AML-193 (cell line): Measurements from ENCODE around the gene MAP2K7.
"Not testable (repeated sequence)": the region's sequence is repeated elsewhere in the genome, so short reads cannot be mapped to it uniquely, and the experiment has no call there.

ENCODE experiments used
- DNase-seq, 2 experiments: peaks; one replicate each; lab custom pipeline; 2025; lab: John Stamatoyannopoulos, UW

Gene MAP2K7

DNA sequence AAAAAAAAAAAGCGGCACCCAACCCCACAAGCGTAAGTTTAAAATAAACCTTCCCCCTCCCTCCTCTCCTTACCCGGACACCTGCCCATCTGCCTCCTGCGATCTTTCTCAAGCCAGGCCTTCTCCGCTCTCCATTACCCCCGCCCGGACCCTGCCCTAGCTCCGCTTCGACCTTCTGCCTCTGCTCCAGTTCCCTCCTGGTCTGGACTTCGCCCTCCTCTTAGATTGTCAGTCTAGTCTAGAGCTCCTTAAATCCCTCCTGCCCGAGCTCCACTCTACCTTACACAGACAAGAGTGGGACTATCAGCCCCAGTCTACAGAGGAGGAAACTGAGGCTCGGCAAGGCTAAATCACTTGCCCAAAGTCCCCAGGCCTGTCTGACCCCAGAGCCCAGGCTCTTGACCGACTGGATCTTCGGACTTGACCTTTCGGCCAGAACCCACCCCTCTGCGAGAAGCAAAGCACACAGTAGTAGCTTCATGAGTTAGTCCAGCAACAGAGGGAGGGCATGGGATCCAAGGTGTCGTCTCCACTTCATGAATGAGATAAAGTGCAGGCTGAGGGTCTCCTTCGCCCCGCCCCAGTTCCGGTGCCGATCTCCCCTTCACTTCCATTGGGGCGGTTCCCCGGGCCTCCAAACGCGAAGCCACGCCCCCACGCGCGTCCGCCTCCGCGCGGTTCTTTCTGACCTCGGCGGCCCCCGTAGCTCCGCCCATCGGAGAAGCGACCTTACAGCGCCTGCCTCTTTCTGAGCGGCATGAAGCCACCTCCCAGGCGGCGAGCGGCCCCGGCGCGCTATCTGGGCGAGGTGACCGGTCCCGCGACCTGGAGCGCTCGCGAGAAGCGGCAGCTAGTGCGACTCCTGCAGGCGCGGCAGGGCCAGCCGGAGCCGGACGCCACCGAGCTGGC is 16.2 kb downstream of the MAP2K7 start, which contains the start of gene SNAPC2:
Gene SNAPC2 (plus strand): TSS at position 729 of the 909 bp plus-strand sequence. CDS start 29 bp downstream, at position 758.
- peak; percentile 85 to 86 for DNase-seq

DNA sequence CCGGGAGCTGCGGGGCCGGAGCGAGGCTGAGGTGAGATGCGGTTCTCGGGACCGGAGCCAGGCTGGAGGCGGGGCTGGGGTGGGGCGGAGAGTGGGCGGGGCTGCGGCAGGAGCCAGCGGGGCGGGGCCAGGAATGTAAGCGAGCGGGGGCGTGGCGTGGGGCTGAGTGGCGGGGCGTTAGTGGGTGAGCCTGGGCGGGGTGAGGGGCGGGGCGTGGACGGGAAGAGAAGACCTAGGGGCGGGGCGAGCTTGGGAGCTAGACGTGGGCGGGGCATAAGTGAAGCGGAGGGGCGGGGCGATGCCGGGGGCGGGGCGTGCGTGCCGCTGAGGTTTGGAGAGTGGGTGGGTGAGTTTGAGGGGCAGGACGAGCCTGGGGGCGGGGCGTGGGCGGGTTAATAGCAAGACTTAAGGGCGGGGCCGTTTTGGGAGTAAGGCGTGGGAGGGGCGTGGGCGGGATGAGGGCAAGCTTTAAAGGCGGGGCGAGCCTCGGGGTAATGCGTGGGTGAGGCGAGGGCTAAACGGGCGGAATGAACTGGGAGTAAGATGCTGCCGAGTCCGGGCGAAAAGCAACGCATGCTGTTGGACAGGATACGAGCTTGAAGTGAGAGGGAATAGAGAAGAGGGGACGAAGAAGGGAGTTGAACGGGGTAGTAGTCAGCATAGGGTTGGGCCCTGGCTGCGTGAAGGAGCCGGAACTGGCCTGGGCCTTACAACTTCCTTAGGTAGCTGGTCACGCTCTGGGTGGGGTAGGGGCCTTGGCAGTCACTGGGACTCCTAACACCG is 17.0 kb downstream of the MAP2K7 start:
- peak; percentile 92 to 93 for DNase-seq

DNA sequence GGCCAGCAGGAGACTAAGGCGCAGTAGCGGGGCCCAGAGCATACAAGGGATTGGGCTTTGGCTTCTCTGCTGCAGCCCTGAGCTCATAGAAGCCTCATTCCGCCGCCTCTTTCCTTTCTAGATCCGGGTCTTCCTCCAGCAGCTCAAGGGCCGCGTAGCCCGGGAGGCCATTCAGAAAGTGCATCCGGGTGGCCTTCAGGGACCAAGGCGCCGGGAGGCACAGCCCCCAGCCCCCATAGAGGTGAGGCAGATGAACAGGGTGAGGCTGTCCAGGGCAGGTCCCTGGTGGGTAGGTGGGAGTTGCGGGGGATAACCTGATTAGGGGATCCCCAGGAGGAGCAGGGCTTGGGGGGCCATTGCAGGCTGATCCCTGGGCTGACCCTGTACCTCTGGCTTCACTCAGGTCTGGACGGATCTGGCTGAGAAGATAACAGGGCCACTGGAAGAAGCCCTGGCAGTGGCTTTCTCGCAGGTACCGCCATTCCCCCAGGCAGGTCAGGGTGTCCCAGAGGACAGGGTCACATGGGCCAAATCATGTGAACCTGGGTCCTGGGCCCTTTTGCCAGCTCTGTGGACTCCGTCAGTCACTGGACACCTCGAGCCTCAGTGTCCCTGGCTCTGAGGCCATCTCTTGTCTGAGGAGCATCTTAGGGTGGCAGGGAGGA is 17.8 kb downstream of the MAP2K7 start:
- no peak for DNase-seq

DNA sequence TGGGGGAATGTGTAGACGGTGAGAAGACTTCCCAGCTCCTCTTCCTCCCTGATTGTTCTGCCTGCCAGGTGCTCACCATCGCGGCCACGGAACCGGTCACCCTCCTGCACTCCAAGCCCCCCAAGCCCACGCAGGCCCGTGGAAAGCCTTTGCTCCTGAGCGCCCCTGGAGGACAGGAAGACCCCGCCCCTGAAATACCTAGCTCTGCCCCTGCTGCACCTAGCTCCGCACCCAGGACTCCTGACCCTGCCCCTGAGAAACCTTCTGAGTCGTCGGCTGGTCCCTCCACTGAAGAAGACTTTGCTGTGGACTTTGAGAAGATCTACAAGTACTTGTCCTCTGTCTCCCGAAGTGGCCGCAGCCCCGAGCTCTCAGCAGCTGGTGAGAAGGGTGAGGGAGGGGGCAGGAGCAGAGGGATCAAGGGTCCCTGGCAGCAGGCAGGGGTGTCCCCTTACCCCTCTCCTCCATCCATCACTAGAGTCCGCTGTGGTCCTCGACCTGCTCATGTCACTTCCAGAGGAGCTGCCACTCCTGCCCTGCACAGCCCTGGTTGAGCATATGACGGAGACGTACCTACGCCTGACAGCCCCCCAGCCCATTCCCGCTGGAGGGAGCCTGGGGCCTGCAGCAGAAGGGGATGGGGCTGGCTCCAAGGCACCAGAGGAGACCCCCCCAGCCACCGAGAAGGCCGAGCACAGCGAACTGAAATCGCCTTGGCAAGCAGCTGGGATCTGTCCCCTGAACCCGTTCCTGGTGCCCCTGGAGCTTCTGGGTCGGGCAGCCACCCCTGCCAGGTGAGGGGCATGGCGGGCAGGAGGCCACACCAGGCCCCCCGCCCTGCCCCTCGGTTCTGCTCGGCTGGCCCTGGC is 18.5 kb downstream of the MAP2K7 start:
- no peak for DNase-seq

DNA sequence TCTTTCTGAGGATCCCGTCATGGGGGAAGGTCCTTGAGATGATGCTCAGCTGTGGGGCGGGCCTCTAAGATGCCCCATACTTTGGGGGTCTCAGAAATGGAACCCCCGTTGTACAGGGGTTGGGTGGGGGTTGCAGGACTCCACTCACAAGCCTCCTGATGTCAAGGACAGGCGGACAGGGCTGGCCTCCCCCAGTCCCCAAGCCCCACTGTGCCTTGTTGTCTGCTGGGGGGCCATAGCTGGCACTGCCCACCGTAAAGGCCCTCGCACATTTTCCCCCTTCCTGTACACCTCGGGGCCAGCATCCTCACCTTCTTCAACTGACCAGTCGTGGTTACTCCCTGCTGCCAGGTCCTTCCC is 19.1 kb downstream of the MAP2K7 start:
- no peak for DNase-seq

DNA sequence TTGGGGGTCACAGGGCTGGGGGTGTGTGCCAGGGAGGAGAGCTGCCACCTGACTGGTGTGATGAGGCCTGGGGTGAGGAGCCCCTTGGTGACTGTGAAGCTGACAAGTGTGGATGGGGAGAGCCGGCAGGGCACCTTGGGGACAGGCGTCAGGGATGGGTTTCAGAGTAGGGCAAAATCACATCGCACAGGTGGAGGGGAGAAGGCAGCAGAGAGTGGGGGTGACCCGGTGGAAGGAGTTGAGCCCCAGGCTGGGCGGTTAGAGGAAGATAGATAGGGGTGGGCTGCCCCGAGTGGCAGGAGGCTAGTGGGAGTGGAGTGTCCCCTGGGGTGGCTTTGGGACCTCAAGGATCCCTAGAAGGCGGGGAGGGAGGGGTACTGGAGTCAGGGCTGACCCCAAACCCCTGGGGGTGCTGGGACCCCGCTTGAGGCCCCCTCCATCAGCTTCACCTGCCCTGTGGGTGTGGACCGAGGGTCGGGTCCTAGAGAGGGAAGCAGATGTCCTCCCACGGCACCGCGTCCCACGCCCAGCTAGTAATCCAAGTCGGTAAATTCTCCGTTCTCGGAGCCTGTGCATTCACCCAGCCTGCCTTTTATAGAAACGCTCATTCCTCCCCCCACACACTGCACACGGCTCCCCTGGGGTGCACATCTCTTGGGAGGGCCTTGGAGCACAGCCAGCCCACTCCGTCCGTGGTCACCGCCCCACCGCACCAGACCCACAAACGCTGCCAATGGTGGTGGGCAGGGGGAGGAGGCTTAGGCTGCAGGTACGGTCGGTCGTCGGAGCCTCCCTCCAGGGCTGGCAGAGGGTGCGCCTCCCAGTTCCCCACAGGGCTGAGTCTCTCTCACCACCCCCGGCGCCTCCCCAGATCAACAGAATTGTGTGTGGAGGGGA is 19.9 kb downstream of the MAP2K7 start:
- DNase-seq, result no peak

DNA sequence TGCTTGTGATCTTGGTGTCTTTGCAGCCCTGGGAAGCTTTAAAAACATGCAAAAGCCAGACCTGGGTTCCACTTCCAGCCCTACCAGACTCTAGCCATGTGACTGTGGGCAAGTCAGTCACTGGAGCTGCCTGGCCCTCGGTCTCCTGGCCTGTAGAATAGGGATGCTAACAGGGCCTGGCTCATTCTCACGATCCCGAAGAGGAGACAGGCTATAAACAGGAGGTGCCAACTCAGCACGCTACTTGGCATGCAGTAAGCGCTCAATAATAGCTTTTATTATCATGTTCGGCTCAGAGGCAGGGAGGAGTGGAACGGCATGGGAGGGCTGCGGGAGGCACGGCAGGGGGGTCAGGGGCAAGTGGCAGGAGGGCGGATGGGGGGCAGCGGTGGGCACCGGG is 20.6 kb downstream of the MAP2K7 start:
- no peak for DNase-seq

DNA sequence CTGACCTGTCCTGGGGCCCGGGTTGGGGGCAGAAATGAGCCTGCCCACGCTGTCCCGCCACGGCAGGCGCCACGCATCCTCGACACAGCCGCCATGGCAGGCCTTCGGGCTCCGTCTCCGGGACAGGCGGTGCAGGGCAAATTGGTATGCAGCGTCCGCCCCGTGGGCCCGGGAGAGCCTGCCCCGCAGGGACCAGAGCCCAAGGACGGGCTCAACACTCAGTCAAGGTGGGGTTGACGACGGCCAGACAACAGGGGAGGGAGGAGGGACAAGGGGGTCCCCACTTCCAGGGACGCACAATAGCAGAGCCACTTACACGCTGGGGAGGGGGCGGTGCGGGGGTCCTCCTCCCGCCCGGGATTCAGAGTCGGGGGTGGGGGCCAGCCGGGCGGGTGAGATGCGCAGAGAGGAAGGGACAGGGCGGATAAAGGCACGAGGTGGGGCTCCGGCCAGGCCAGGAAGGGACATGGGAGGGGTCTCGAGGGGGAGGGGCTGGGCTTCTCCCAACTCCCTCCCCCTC is 21.0 kb downstream of the MAP2K7 start:
- no peak for DNase-seq

DNA sequence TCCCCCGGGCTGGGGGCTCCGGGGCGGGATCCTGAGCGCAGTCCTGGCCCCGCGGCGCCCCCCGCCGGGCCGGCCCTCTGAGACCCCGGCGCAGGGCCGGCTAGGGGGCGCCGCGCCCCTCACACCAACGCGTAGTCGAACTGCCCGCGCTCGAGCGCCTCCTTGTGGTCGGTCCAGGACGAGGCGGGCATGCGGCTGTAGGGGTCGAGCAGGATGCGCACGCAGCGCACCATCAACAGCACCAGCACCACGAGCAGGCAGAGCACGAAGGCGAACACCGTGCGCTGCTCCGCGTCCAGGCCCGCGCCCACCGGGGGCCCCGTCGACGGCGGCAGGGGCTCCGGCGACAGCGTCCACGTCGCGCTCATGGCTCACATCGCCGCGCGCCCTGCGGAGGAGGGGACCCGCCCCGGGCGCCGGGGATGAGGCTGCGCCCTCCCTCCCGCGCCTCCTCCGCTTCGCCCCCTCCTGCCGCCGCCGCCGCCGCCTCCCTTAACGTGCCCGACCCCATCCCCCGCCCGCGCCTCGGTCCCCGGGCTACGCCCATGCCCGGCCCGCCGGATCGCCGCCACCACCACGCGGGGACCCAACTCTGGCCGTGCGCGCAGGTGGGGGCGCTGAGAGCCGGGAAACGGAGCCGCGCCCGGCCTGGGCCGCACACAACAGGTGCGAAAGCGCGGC is 21.6 kb downstream of the MAP2K7 start:
- peak; percentile 24 to 32 for DNase-seq

DNA sequence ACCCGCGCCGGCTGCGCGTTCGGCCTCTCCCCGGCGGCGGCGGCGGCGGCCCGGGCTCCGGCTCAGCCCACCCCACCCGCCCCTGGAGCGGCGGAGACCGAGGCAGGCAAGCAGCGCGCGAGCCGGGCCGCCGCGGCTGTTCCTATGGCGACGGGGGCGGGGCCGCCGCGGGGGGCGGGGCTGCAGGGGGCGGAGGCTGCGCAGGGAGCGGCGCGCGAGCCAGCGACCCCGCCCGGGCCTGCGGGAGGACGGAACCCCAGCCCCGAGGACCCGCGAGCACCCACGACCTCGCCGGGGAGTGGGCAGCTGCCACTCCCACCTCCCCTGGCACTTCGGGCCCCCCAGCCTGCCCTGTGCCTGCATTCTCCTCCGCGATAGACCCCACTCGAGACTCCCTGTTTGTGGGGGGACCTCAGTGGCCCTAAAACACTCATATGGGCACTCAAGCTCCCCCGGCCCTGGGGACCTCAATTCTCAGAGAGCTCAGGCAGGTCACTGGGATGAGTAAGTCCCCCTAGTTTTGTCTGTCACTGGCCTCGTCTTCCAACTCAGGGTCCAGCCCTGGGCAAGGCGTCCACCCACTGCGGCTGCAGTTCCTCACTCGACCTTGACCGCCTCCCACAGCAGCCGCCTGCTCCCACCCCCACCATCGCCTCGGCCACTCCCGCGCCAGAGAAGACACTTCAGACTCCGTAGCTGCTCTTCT is 22.5 kb downstream of the MAP2K7 start, which contains the start of gene CTXN1:
Gene CTXN1 (minus strand): TSS at position 115 of the 706 bp plus-strand sequence. CDS start 597 bp downstream, outside the sequence.
- peak in 1 of 2 experiments; percentile 2 for DNase-seq

DNA sequence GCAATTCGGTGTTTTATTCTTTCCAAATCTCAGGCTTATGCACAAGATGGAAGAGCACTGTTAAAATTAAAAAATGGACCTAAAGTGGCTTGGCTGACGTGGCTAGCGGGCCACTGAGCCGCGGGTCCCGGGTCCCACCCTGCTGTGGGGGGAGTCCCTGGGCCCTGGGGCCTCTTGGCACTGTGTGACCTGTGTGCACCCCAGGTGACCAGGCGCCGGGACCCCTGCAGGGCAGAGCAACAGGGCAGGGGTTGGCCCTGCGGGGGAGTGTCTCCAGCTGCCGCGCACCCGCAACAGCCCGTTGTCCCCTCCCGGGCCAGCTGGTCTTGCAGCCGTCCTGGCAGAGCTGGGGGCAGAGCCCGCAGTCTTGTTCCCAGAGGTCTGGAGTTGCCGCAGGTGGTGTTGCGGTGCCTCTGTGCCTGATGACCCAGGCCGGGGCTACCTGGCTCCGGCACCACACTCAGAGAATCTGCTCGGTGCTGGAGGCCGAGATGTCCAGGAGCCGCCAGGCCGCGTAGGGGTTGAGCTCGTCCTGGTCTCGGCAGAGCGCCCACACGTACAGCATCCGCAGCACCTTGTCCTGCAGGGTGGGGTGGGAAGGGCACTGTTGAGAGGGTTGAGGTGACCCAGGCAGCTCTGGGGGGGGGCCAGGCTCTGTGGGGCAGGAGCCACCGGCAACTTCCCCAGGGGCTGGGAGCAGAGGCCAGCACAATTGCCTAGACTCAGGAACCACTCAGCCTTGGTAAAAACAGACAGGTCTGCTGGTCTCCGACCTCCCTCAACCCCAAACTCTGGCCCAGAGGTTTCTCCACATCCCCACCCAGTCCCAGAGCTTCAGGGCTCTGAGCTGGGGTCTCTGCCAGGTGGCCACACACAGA is 23.3 kb downstream of the MAP2K7 start:
- DNase-seq, result no peak

DNA sequence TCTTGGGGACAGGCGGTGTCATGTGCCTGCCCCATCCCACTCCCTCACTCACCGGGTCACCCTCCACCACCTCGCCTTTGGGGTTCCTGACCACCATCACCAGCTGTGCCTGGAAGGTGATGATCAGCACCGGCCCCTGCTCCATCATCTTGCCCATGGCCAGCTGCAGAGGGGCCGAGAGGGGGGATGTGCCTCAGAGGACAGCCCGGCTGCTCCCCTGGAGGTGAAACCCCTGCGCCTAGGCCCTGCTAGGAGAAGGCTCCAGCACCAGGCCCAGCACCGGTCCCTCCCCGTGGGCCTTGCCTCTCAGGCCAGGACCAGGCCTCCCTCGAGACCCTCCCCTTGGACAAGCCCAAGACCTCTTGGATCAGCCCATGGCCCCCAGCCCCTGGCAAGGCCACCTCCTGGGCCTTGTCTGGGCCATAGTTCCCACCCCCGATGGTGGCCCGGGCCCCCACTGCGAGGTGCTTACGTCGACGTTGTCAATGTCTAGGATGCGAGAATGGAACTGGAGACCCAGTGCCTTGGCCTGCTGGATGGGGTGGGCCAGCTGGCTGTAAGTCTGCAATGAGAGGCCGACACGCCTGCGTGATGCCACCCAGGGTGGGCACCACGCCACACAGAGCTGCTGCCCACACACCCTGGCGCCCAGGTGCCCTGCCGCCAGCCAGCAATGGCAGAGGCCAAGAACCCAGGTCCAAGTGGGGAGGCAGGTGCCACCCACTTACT is 24.1 kb downstream of the MAP2K7 start:
- no peak for DNase-seq

DNA sequence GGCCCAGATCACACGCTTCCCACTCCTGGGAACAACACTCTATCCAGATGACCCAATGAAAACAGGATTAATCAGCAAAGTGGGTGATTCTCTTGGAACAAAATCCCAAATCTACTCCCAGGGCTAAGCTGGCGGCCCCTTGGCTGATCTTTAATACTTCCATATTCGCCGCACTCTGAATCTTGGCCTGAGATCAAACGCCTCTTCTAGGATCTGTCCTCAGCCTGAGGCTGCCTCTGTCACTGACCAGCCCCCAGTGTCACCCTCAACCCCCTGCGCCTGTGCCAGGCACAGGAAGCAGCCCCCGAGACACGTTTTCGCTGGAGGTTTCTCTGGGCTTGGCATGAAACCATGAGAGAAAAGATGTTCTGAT is 24.6 kb downstream of the MAP2K7 start:
- DNase-seq, result no peak

DNA sequence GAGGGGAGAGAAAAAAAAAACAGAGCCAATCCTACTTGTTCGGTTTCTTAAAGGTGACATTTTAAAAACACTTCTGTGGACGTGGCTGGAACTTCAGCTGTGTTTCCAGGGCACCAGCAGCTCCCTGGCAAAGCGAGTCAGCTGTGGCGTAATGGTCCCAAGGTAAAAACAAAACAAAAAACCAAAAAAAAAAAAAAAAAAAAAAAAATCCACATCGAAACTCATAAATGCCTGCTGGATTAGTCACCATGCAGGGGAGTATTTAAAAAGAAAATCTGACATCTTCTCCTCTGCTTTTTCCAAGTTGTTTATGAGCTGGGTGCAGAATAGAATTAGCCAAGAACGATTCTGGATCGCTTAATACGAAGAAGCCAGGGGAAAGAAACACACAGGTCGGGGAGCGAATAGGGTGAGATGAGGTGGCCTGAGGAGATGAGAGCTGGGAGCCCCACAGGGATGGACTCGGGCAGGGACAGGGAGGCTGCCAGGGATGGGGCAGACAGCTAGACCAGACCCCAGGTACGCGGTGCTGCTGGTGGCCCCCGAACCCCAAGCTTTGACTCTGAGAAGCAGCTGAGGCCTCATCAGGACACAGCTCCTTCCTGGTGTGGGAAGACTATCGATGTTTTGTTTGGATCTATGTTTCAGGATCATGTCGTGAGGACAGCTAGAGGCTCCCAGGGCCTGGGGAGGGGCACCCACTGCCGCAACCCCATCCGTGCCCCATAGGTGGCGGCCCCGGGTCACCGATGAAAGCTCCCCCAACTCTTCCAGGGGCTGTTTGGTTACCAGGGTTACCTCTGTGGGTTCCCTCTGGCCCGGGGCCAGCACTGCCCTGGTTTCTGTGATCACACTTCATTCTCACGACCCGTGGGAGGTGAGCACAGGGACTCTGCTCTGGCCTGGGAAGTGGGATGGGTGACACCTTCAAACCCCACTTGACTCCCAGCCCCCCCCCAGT is 25.3 kb downstream of the MAP2K7 start:
- peak in 1 of 2 experiments; percentile 9 for DNase-seq

DNA sequence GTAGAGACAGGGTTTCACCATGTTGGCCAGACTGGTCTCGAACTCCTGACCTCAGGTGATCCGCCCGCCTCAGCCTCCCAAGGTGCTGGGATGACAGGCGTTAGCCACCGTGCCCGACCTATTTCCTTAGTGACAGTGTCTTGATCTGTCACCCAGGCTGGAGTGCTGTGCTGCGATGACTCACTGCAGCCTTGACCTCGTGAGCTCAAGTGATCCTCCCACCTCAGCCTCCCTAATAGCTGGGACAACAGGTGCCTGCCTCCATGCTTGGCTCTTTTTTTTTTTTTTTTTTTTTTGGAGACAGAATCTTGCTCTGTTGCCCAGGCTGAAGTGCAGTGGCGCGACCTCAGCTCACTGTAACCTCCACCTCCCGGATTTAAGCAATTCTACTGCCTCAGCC is 26.4 kb downstream of the MAP2K7 start:
- DNase-seq, result not testable (repeated sequence)

DNA sequence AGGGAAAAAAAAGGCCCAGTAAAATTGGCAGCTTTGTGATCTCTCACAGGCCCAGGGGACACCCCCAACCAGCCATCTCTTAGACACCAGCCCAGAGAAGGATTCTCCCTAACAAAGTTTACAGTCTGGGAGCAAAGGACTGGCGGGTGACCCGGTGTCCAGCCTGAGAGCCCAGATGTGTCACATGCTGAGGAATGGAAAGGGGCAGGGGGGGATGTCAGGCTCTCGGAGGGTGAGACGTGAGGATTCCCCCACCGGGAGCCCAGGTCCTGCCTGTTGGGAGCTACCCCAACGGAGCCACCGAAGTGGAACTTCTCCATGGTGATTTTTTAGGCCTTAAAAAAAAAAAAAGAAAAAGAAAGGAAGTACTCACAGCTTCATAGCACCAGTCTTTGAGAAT is 27.1 kb downstream of the MAP2K7 start:
- DNase-seq, result no peak
